ENCODE measurements around the gene KLHL26. TPM values are rescaled to one million over a fixed set of nuclear protein-coding genes. Genes with fewer than 3 reads are reported as not detected.
"Not testable (repeated sequence)": the region's sequence is repeated elsewhere in the genome, so short reads cannot be mapped to it uniquely, and the experiment has no call there.

Gene KLHL26
- total RNA-seq, 1 experiment from 2014 or later, result 17.1 TPM

- TF ChIP-seq EGR1 (IDR thresholded peaks at IDR 0.05; ENCODE audit: low read depth) (no peak), ELF1 (IDR thresholded peaks at IDR 0.05; ENCODE audit: borderline replicate concordance, low read depth) (no peak), CBX3 (IDR thresholded peaks at IDR 0.05; ENCODE audit: low read depth) (no peak; the same call in 1 of the 2 replicates), ZNF274 (IDR thresholded peaks at IDR 0.05; ENCODE audit: low read depth, low read length) (no peak), EZH2phosphoT487 (IDR thresholded peaks at IDR 0.05; ENCODE audit: borderline replicate concordance) (no peak), TCF7L2 (IDR thresholded peaks at IDR 0.05; ENCODE audit: borderline replicate concordance, extremely low read depth, insufficient read depth, insufficient read length) (no peak)
Observed at GRCh38 chr19:18590273-18591272, 46.3 kb upstream of the KLHL26 start (continued).

DNA sequence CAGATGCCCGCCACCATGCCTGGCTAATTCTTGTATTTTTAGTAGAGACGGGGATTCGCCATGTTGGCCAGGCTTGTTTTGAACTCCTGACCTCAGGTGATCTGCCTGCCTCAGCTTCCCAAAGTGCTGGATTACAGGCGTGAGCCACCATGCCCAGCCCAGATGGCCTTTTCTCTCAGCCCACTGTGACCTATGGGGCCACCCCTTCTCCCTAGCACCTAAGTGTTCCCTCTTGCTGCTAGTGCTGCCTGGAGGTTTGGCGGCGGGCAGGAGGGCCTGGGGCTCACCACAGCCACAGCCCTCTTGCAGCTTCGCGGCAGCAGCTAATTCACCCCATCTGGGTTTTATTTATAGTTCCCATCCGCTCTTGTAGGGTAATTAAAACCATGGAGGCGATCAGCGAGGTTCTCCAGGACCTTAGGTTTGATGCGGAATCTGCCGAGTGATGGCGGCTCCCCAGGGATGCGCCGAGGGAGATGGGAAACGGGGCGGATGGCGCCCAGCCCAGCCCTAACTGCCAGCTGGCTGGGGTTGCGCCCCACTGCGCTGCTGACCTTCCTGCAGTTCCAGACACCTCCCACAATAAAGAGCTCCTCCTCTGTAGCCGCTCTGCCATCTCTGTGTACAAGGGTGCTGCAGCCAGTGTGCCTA lies 45.0 kb upstream of the KLHL26 start:
- intact Hi-C loops (cut with micrococcal nuclease), result loop anchor here (2.0 to 5.0 kb wide), 3 partner anchors 45 to 255 kb away; partner anchors contain the start of gene KLHL26
- H3K9me2 ChIP-seq (ENCODE audit: insufficient read depth), result no peaks in the 10 kb centered on the region
- ChIA-PET CTCF (interaction anchor here (2.2 to 7.5 kb wide), 2 partner anchors 104 to 255 kb away, joined by 4 to 39 read pairs; no protein-coding TSS in a partner anchor), RAD21 (ENCODE audit: low non-redundant PET in 1 of 2, low total read pairs in 2 of 2, uncharacterized antibody in 2 of 2, unreplicated experiment in 2 of 2) (no interaction called here), POLR2A (no interaction called here)
- H3K4me2 ChIP-seq (ENCODE audit: low read length), result no peak overlapping the region
- H3K36me3 ChIP-seq (ENCODE audit: control insufficient read depth in 1 of 2, insufficient read depth in 2 of 2, low read length in 2 of 2), result 0 out of 4 replicates have a peak, but pooled peaks cover 0 to 4% of the 10 kb centered on the region in 2 experiments
- no peak for DNase-seq (ENCODE audit: low read depth, low spot score)
- no peak overlapping the region for H3K9ac ChIP-seq (ENCODE audit: low read length)
- ATAC-seq, result no peak
- peaks cover 22 to 50% of the 10 kb centered on the region in 2 experiments for H3K4me1 ChIP-seq (ENCODE audit: control insufficient read depth in 1 of 2, insufficient read depth in 2 of 2, low read length in 2 of 2)
- TF ChIP-seq ZFX (IDR thresholded peaks at IDR 0.05) (no peak), YY1 (IDR thresholded peaks at IDR 0.05; ENCODE audit: extremely low read depth, insufficient replicate concordance, low read depth, low read length) (no peak), POLR2A (IDR thresholded peaks at IDR 0.05; ENCODE audit: borderline replicate concordance, extremely low read depth, insufficient read depth, insufficient read length) (no peak), EZH2 (IDR thresholded peaks at IDR 0.05) (no peak), POLR2AphosphoS5 (IDR thresholded peaks at IDR 0.05; ENCODE audit: low read depth, low read length) (no peak), TCF7L2 (IDR thresholded peaks at IDR 0.05; ENCODE audit: borderline replicate concordance, extremely low read depth, insufficient read depth, insufficient read length) (no peak), CTCF (IDR thresholded peaks at IDR 0.05 in 2 of 3, conservative IDR thresholded peaks at IDR 0.05 in 1 of 3; ENCODE audit: borderline replicate concordance in 1 of 3, insufficient read depth in 1 of 3, low read depth in 2 of 3, low read length in 2 of 3) (no peak), SIN3A (IDR thresholded peaks at IDR 0.05; ENCODE audit: low read depth) (no peak)
- H4K20me1 ChIP-seq (ENCODE audit: insufficient read depth), result no peaks in the 10 kb centered on the region
- H2AFZ ChIP-seq (ENCODE audit: low read depth, low read length, poor library complexity, severe bottlenecking), result no peak overlapping the region
- no peaks in the 10 kb centered on the region for H3K27me3 ChIP-seq (ENCODE audit: insufficient read depth, low read length)
- H3K4me3 ChIP-seq (replicated peaks in 1 of 2; ENCODE audit: low read depth in 1 of 2, low read length in 2 of 2), result no peak overlapping the region
- H3K79me2 ChIP-seq (ENCODE audit: insufficient read depth, low read length), result peaks cover 13% of the 10 kb centered on the region; the same call in 1 of the 2 replicates
- H3K27ac ChIP-seq (ENCODE audit: low read depth, low read length), result peak overlapping the region; percentile 17; the same call in 1 of the 2 replicates
- BruUV-seq (replicated peaks), result no TSS peak
- H3K9me3 ChIP-seq (ENCODE audit: control insufficient read depth in 1 of 2, insufficient read depth in 1 of 2, low read depth in 1 of 2, low read length in 2 of 2), result no peaks in the 10 kb centered on the region

DNA sequence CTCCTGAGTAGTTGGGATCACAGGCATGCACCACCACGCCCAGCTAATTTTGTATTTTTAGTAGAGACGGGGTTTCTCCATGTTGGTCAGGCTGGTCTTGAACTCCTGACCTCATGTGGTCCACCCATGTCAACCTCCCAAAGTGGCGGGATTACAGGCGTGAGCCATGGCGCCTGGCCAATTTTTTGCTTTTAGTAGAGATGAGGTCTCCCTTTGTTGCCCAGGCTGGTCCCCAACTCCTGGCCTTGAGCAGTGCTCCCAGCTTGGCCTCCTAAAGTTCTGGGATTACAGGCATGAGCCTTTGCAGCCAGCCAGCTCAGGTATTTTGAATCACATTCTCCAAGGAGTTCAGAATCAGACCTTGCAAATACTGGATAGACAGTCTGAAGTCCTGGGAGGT lies 44.1 kb upstream of the KLHL26 start:
- H3K4me3 ChIP-seq (replicated peaks in 1 of 2; ENCODE audit: low read depth in 1 of 2, low read length in 2 of 2); H2AFZ ChIP-seq (ENCODE audit: low read depth, low read length, poor library complexity, severe bottlenecking); RAD21 ChIA-PET (ENCODE audit: low non-redundant PET in 1 of 2, low total read pairs in 2 of 2, uncharacterized antibody in 2 of 2, unreplicated experiment in 2 of 2); H3K36me3 ChIP-seq (ENCODE audit: control insufficient read depth in 1 of 2, insufficient read depth in 2 of 2, low read length in 2 of 2); H3K9ac ChIP-seq (ENCODE audit: low read length); ATAC-seq; H3K27me3 ChIP-seq (ENCODE audit: insufficient read depth, low read length); H3K9me2 ChIP-seq (ENCODE audit: insufficient read depth); H3K4me2 ChIP-seq (ENCODE audit: low read length); POLR2A ChIA-PET; H3K9me3 ChIP-seq (ENCODE audit: control insufficient read depth in 1 of 2, insufficient read depth in 1 of 2, low read depth in 1 of 2, low read length in 2 of 2); H4K20me1 ChIP-seq (ENCODE audit: insufficient read depth); BruUV-seq (replicated peaks); DNase-seq (ENCODE audit: low read depth, low spot score): not testable (repeated sequence)
- CTCF ChIA-PET, result interaction anchor here (1.7 to 7.5 kb wide), 3 partner anchors 80 to 254 kb away, joined by 4 to 39 read pairs (median 5); no protein-coding TSS in a partner anchor
- intact Hi-C loops (cut with micrococcal nuclease), result loop anchor here (5.0 kb wide), 2 partner anchors 45 to 125 kb away; partner anchors contain the start of gene KLHL26
- Histone ChIP-seq H3K79me2 (ENCODE audit: insufficient read depth, low read length) (peaks cover 13% of the 10 kb centered on the region; the same call in 1 of the 2 replicates), H3K27ac (ENCODE audit: low read depth, low read length) (peak overlapping the region; percentile 42; the same call in 1 of the 2 replicates), H3K4me1 (ENCODE audit: control insufficient read depth in 1 of 2, insufficient read depth in 2 of 2, low read length in 2 of 2) (peaks cover 22 to 50% of the 10 kb centered on the region in 2 experiments)

Data from HCT116 (cell line).